ENCODE data around the gene CTBP2.
"Not testable (repeated sequence)": the region's sequence is repeated elsewhere in the genome, so short reads cannot be mapped to it uniquely, and the experiment has no call there.

CTBP2 gene

GRCh38 chr10:125064681-125065492 is 95.5 kb downstream of the CTBP2 start:
- DNase-seq (ENCODE audit: low read depth), result no peak

GRCh38 chr10:125063256-125063925 is 97.0 kb downstream of the CTBP2 start:
- DNase-seq (ENCODE audit: low read depth), result no peak

GRCh38 chr10:125062914-125063230 is 97.5 kb downstream of the CTBP2 start:
- DNase-seq (ENCODE audit: low read depth), result no peak

- DNase-seq (ENCODE audit: low read depth), result no peak
Measured at GRCh38 chr10:125062227-125062913, 98.0 kb downstream of the CTBP2 start.

GRCh38 chr10:125061557-125062226 is 98.7 kb downstream of the CTBP2 start:
- DNase-seq (ENCODE audit: low read depth), result no peak

- DNase-seq (ENCODE audit: low read depth), result no peak
Measured at GRCh38 chr10:125060826-125061556, 99.4 kb downstream of the CTBP2 start.

- DNase-seq (ENCODE audit: low read depth), result no peak
Measured at GRCh38 chr10:125060482-125060825, 99.9 kb downstream of the CTBP2 start.

- DNase-seq (ENCODE audit: low read depth), result no peak
Measured at GRCh38 chr10:125060026-125060425, 100.3 kb downstream of the CTBP2 start.

- DNase-seq (ENCODE audit: low read depth), result not testable (repeated sequence)
Measured at GRCh38 chr10:125059348-125059747, 101.0 kb downstream of the CTBP2 start.

- no peak for DNase-seq (ENCODE audit: low read depth)
Measured at GRCh38 chr10:125057158-125058001, 103.0 kb downstream of the CTBP2 start.

- DNase-seq (ENCODE audit: low read depth), result no peak
Measured at GRCh38 chr10:125056161-125057132, 103.9 kb downstream of the CTBP2 start.

- DNase-seq (ENCODE audit: low read depth), result no peak
Measured at GRCh38 chr10:125055446-125055845, 104.9 kb downstream of the CTBP2 start.

- DNase-seq (ENCODE audit: low read depth), result no peak
Measured at GRCh38 chr10:125054669-125055268, 105.6 kb downstream of the CTBP2 start.

- DNase-seq (ENCODE audit: low read depth), result no peak
Measured at GRCh38 chr10:125054216-125054615, 106.1 kb downstream of the CTBP2 start.

- DNase-seq (ENCODE audit: low read depth), result no peak
Measured at GRCh38 chr10:125052146-125052545, 108.2 kb downstream of the CTBP2 start.

GRCh38 chr10:125050383-125050782 is 110.0 kb downstream of the CTBP2 start:
- no peak for DNase-seq (ENCODE audit: low read depth)

- DNase-seq (ENCODE audit: low read depth), result no peak
Measured at GRCh38 chr10:125049216-125049881, 111.0 kb downstream of the CTBP2 start.

- peak; percentile 50 for DNase-seq (ENCODE audit: low read depth)
Measured at GRCh38 chr10:125048094-125048864, 112.1 kb downstream of the CTBP2 start.

Data from activated gamma-delta T cell treated with anti-CD3 and anti-CD28 coated beads, Interleukin-2, amount 50 U/mL, for 16 hours (primary cell).